ENCODE results near the gene HUS1.
"Not testable (repeated sequence)": the region's sequence is repeated elsewhere in the genome, so short reads cannot be mapped to it uniquely, and the experiment has no call there.

The HUS1 gene

GRCh38 chr7:47944536-47945260 is 34.7 kb downstream of the HUS1 start:
- DNase-seq (ENCODE audit: low read depth), result no peak

GRCh38 chr7:47943676-47944474 is 35.5 kb downstream of the HUS1 start:
- DNase-seq (ENCODE audit: low read depth), result no peak

GRCh38 chr7:47942651-47943050 is 36.8 kb downstream of the HUS1 start:
- DNase-seq (ENCODE audit: low read depth), result not testable (repeated sequence)

- no peak for DNase-seq (ENCODE audit: low read depth)
Observed at GRCh38 chr7:47942132-47942531, 37.3 kb downstream of the HUS1 start.

- DNase-seq (ENCODE audit: low read depth), result no peak
Observed at GRCh38 chr7:47941136-47941844, 38.1 kb downstream of the HUS1 start.

- no peak for DNase-seq (ENCODE audit: low read depth)
Observed at GRCh38 chr7:47940088-47941013, 39.1 kb downstream of the HUS1 start.

GRCh38 chr7:47939425-47940036 is 39.9 kb downstream of the HUS1 start:
- DNase-seq (ENCODE audit: low read depth), result no peak

GRCh38 chr7:47938574-47939165 is 40.7 kb downstream of the HUS1 start:
- DNase-seq (ENCODE audit: low read depth), result no peak

GRCh38 chr7:47937711-47938573 is 41.5 kb downstream of the HUS1 start:
- no peak for DNase-seq (ENCODE audit: low read depth)

- DNase-seq (ENCODE audit: low read depth), result no peak
Observed at GRCh38 chr7:47937065-47937687, 42.2 kb downstream of the HUS1 start.

GRCh38 chr7:47936323-47936722 is 43.1 kb downstream of the HUS1 start:
- DNase-seq (ENCODE audit: low read depth), result no peak

GRCh38 chr7:47935336-47935735 is 44.1 kb downstream of the HUS1 start:
- DNase-seq (ENCODE audit: low read depth), result no peak

- DNase-seq (ENCODE audit: low read depth), result no peak
Observed at GRCh38 chr7:47934831-47935230, 44.6 kb downstream of the HUS1 start.

GRCh38 chr7:47933215-47933614 is 46.2 kb downstream of the HUS1 start:
- no peak for DNase-seq (ENCODE audit: low read depth)

GRCh38 chr7:47932466-47933037 is 46.9 kb downstream of the HUS1 start:
- no peak for DNase-seq (ENCODE audit: low read depth)

- no peak for DNase-seq (ENCODE audit: low read depth)
Observed at GRCh38 chr7:47932016-47932415, 47.4 kb downstream of the HUS1 start.

- DNase-seq (ENCODE audit: low read depth), result no peak
Observed at GRCh38 chr7:47931005-47932004, 48.1 kb downstream of the HUS1 start.

GRCh38 chr7:47924266-47924665 is 55.1 kb downstream of the HUS1 start:
- DNase-seq (ENCODE audit: low read depth), result no peak
